HepG2 (cell line): Measurements from ENCODE around the gene GPSM1. TPM values are rescaled to one million over a fixed set of nuclear protein-coding genes. Genes with fewer than 3 reads are reported as not detected.
A peak's percentile ranks its signal among the peaks of the same experiment; 100 is the strongest.

Experiments used
- BATF2 ChIP-seq: sonication (generic); formaldehyde crosslinking; IDR thresholded peaks from 2 replicates; pipeline ENCODE4 v1.8.0; 2022; ENCODE audit warnings: mild to moderate bottlenecking, missing genetic modification reagents, moderate library complexity
- ELF3 ChIP-seq: IDR thresholded peaks from 2 replicates; pipeline ENCODE4 v1.6.1; 2016; ENCODE audit warnings: missing genetic modification reagents, missing compliant biosample characterization
- FOSL1 ChIP-seq: sonication (generic); formaldehyde crosslinking; IDR thresholded peaks from 2 replicates; pipeline ENCODE4 v1.9.0; 2021; ENCODE audit warnings: missing genetic modification reagents, borderline replicate concordance
- FOXK1 ChIP-seq: sonication (generic); formaldehyde crosslinking; IDR thresholded peaks from 2 replicates; pipeline ENCODE4 v1.4.0; 2020; ENCODE audit warnings: low read depth, missing genetic modification reagents, borderline replicate concordance
- IRF9 ChIP-seq: sonication (generic); formaldehyde crosslinking; IDR thresholded peaks from 2 replicates; pipeline ENCODE4 v1.8.0; 2022; ENCODE audit warnings: missing genetic modification reagents, mild to moderate bottlenecking, borderline replicate concordance
- NCOA2 ChIP-seq: sonication (generic); formaldehyde crosslinking; IDR thresholded peaks from 2 replicates; pipeline ENCODE4 v1.8.0; 2022; ENCODE audit warnings: inconsistent platforms
- NCOR1 ChIP-seq: fragments of 200-600 bp; sonication (generic); IDR thresholded peaks from 2 replicates; pipeline ENCODE4 v1.7.0; 2017; ENCODE audit warnings: antibody characterized with exemption, low read length, borderline replicate concordance
- SP5 ChIP-seq: IDR thresholded peaks from 2 replicates; pipeline ENCODE4 v1.6.1; 2016; ENCODE audit warnings: low read depth, borderline replicate concordance
- TEAD3 ChIP-seq: optimal IDR thresholded peaks from 2 replicates; pipeline ENCODE3; 2016; ENCODE audit warnings: borderline replicate concordance
- TFAP4 ChIP-seq: sonication (generic); IDR thresholded peaks from 2 replicates; pipeline ENCODE4 v1.6.1; 2016; ENCODE audit warnings: low read depth, borderline replicate concordance
- TIGD3 ChIP-seq: sonication (generic); formaldehyde crosslinking; IDR thresholded peaks from 2 replicates; pipeline ENCODE4 v1.5.1; 2020; ENCODE audit warnings: mild to moderate bottlenecking, missing genetic modification reagents, borderline replicate concordance
- ZBTB20 ChIP-seq: sonication (generic); formaldehyde crosslinking; IDR thresholded peaks from 2 replicates; pipeline ENCODE4 v1.8.1; 2023; ENCODE audit warnings: missing genetic modification reagents, low read depth, mild to moderate bottlenecking, borderline replicate concordance
- ZBTB37 ChIP-seq: sonication (generic); formaldehyde crosslinking; IDR thresholded peaks from 2 replicates; pipeline ENCODE4 v1.4.0; 2020; ENCODE audit warnings: mild to moderate bottlenecking, missing genetic modification reagents
- ZNF142 ChIP-seq: sonication (generic); formaldehyde crosslinking; IDR thresholded peaks from 2 replicates; pipeline ENCODE4 v1.4.0; 2020; ENCODE audit warnings: missing genetic modification reagents
- ZNF33B ChIP-seq: sonication (generic); formaldehyde crosslinking; IDR thresholded peaks from 2 replicates; pipeline ENCODE4 v1.5.1; 2020; ENCODE audit warnings: mild to moderate bottlenecking, missing genetic modification reagents
- ZNF800 ChIP-seq: sonication (generic); formaldehyde crosslinking; IDR thresholded peaks from 2 replicates; pipeline ENCODE4 v1.4.0; 2020; ENCODE audit warnings: missing genetic modification reagents
- polyA plus RNA-seq, 8 experiments: library from polyadenylated mRNA; depleted of rRNA in 3 of 8; stranded (reverse) in 7 of 8; unstranded in 1 of 8; fragments of >200 nt; fragmentation: Illumina TruSeq in 4 of 8; extraction: Trizol in 4 of 8; gene quantifications; 2 replicates each; pipeline versions ENCODE4 v1.2.1 to v1.2.3, GENCODE V29; 2011 to 2016; ENCODE audit warnings: low read depth in 4 of 8, missing spikeins in 1 of 8, mixed read lengths in 1 of 8; ENCODE audit not compliant: insufficient read depth in 1 of 8
- total RNA-seq, 5 experiments: library from RNA; depleted of rRNA; stranded (reverse); fragments of >200 nt; fragmentation: Illumina TruSeq; extraction: Trizol; gene quantifications; 2 replicates each; pipeline ENCODE4 v1.2.3, GENCODE V29; 2016; ENCODE audit warnings: low read depth in 1 of 5

The GPSM1 gene
- total and polyA plus RNA-seq, 2 of the 13 experiments (the other 11 are each of a cell fraction or from before 2014, with no cell fraction given) = 1.0 to 2.4 TPM

GRCh38 chr9:136354592-136355085 is 27.3 kb downstream of the GPSM1 start (continued):
- TF ChIP-seq IRF9 = no peak
- TF ChIP-seq FOXK1 = no peak
- TF ChIP-seq ZNF142 (CRISPR knock-in tag) = no peak
- TF ChIP-seq ZBTB20 = no peak
- no peak for TF ChIP-seq ZBTB37 (CRISPR knock-in tag)
- TF ChIP-seq TIGD3 (CRISPR knock-in tag) = no peak
- TF ChIP-seq ELF3 = peak; percentile 12; the same call in 1 of the 2 replicates
- no peak for TF ChIP-seq NCOR1
- TF ChIP-seq ZNF800 (CRISPR knock-in tag) = no peak
- no peak for TF ChIP-seq BATF2 (CRISPR knock-in tag)
- no peak for TF ChIP-seq ZNF33B (CRISPR knock-in tag)
- peak; percentile 28; the same call in 1 of the 2 replicates for TF ChIP-seq TFAP4
- 0 out of 2 replicates have a peak, but pooled peaks have one; percentile 14 for TF ChIP-seq NCOA2
- TF ChIP-seq FOSL1 = no peak
- peak; percentile 31; the same call in 1 of the 2 replicates for TF ChIP-seq SP5 (CRISPR knock-in tag)
- TF ChIP-seq TEAD3 (CRISPR knock-in tag) = peak; percentile 54
